Measurements from ENCODE around the gene LSP1.

LSP1 gene

GRCh38 chr11:1855886-1856265 lies 3.0 kb downstream of the LSP1 start:
- TF ChIP-seq CTCF (IDR thresholded peaks at IDR 0.05; ENCODE audit: extremely low read depth, missing control alignments), result no peak
- DNase-seq (ENCODE audit: low spot score), result no peak

- TF ChIP-seq CTCF (IDR thresholded peaks at IDR 0.05; ENCODE audit: extremely low read depth, missing control alignments), result no peak
- DNase-seq (ENCODE audit: low spot score), result no peak
These were observed 3.6 kb downstream of the LSP1 start for GRCh38 chr11:1856306-1857005.

GRCh38 chr11:1857064-1857463 lies 4.2 kb downstream of the LSP1 start:
- no peak for TF ChIP-seq CTCF (IDR thresholded peaks at IDR 0.05; ENCODE audit: extremely low read depth, missing control alignments)
- DNase-seq (ENCODE audit: low spot score), result no peak

GRCh38 chr11:1858154-1858553 lies 5.3 kb downstream of the LSP1 start:
- no peak for TF ChIP-seq CTCF (IDR thresholded peaks at IDR 0.05; ENCODE audit: extremely low read depth, missing control alignments)
- DNase-seq (ENCODE audit: low spot score), result no peak

GRCh38 chr11:1858576-1858975 lies 5.7 kb downstream of the LSP1 start:
- TF ChIP-seq CTCF (IDR thresholded peaks at IDR 0.05; ENCODE audit: extremely low read depth, missing control alignments), result no peak
- no peak for DNase-seq (ENCODE audit: low spot score)

- no peak for TF ChIP-seq CTCF (IDR thresholded peaks at IDR 0.05; ENCODE audit: extremely low read depth, missing control alignments)
- DNase-seq (ENCODE audit: low spot score), result no peak
These were observed 6.1 kb downstream of the LSP1 start for GRCh38 chr11:1859004-1859403.

GRCh38 chr11:1860108-1860507 lies 7.2 kb downstream of the LSP1 start:
- no peak for DNase-seq (ENCODE audit: low spot score)
- TF ChIP-seq CTCF (IDR thresholded peaks at IDR 0.05; ENCODE audit: extremely low read depth, missing control alignments), result no peak
